OCI-LY7 (cell line): Measurements from ENCODE around the gene GZF1. TPM values are rescaled to one million over a fixed set of nuclear protein-coding genes. Genes with fewer than 3 reads are reported as not detected.

Experiments used
- BruUV-seq: library from RNA; stranded (reverse); fragments of 400-500 nt; replicated peaks from 2 replicates; lab custom pipeline; 2021; lab: Mats Ljungman, UMichigan
- CTCF ChIA-PET: fragments of 300-600 bp; sonication (Branson Sonifier 250); formaldehyde crosslinking; loops from one replicate; lab custom pipeline; 2022; ENCODE audit warnings: antibody characterized with exemption; ENCODE audit not compliant: unreplicated experiment; lab: Charles Lee
- POLR2A ChIA-PET: fragments of 300-600 bp; sonication (Branson Sonifier 250); formaldehyde crosslinking; loops from one replicate; lab custom pipeline; 2022; ENCODE audit warnings: antibody characterized with exemption; lab: Charles Lee
- DNase-seq: peaks from one replicate; pipeline ENCODE4 v3.0.0-alpha.2; 2015; ENCODE audit warnings: low spot score
- H2AFZ ChIP-seq: fragments of 200-600 bp; sonication (generic), shearing (Covaris generic); 2 replicates; pipeline ENCODE4 v1.6.1; 2014; ENCODE audit warnings: mild to moderate bottlenecking, antibody characterized with exemption, low read length, moderate library complexity
- H3K27ac ChIP-seq: fragments of 200-600 bp; sonication (generic); 2 replicates; pipeline ENCODE4 v1.5.1; 2014; ENCODE audit warnings: mixed run types, low read depth, mild to moderate bottlenecking, moderate library complexity, low read length, inconsistent platforms; ENCODE audit not compliant: poor library complexity, severe bottlenecking
- H3K36me3 ChIP-seq: fragments of 200-600 bp; sonication (generic); 2 replicates; pipeline ENCODE4 v1.6.1; 2014; ENCODE audit warnings: mild to moderate bottlenecking, antibody characterized with exemption, low read length, moderate library complexity, mixed read lengths; ENCODE audit not compliant: insufficient read depth
- H3K4me1 ChIP-seq: fragments of 200-600 bp; sonication (generic); 2 replicates; pipeline ENCODE4 v1.5.1; 2014; ENCODE audit warnings: mild to moderate bottlenecking, low read length; ENCODE audit not compliant: insufficient read depth, poor library complexity, severe bottlenecking
- H3K4me2 ChIP-seq: fragments of 200-600 bp; sonication (generic); 2 replicates; pipeline ENCODE4 v1.6.1; 2014; ENCODE audit warnings: mild to moderate bottlenecking, low read length
- H3K4me3 ChIP-seq: fragments of 200-600 bp; sonication (generic); 2 replicates; pipeline ENCODE4 v1.5.1; 2014; ENCODE audit warnings: mild to moderate bottlenecking, low read depth, low read length; ENCODE audit not compliant: poor library complexity, severe bottlenecking
- H3K79me2 ChIP-seq: fragments of 200-600 bp; sonication (generic); 2 replicates; pipeline ENCODE4 v1.6.1; 2016; ENCODE audit warnings: low read depth, mild to moderate bottlenecking, low read length, moderate library complexity, mixed read lengths; ENCODE audit not compliant: insufficient read depth
- H3K9me2 ChIP-seq: fragments of 200-600 bp; sonication (generic); 2 replicates; pipeline ENCODE4 v1.6.1; 2016; ENCODE audit warnings: mild to moderate bottlenecking, low read length, mixed read lengths; ENCODE audit not compliant: insufficient read depth
- H3K9me3 ChIP-seq: fragments of 200-600 bp; sonication (generic); 2 replicates; pipeline ENCODE4 v1.6.1; 2014; ENCODE audit warnings: mild to moderate bottlenecking, mixed run types, low read length, mixed read lengths
- H4K20me1 ChIP-seq: fragments of 200-600 bp; sonication (generic); 2 replicates; pipeline ENCODE4 v1.6.1; 2014; ENCODE audit warnings: mild to moderate bottlenecking, antibody characterized with exemption, low read length, moderate library complexity, mixed read lengths; ENCODE audit not compliant: insufficient read depth
- CTCF ChIP-seq: fragments of 200-600 bp; sonication (generic); conservative IDR thresholded peaks from 2 replicates; pipeline ENCODE4 v1.5.1; 2014; ENCODE audit warnings: mild to moderate bottlenecking, antibody characterized with exemption, low read length, moderate library complexity, mixed read lengths
- EZH2phosphoT487 ChIP-seq: fragments of 200-600 bp; sonication (generic); IDR thresholded peaks from 2 replicates; pipeline ENCODE4 v1.6.1; 2018; ENCODE audit warnings: low read depth, borderline replicate concordance, mild to moderate bottlenecking, mixed run types, antibody characterized with exemption, low read length, moderate library complexity, mixed read lengths
- intact Hi-C: fragments of 100-400 bp; cut with micrococcal nuclease; formaldehyde crosslinking; loops from one replicate; pipeline ENCODE4 v1.10.0; 2022; ENCODE audit not compliant: unreplicated experiment
- total RNA-seq, 2 experiments: library from RNA; depleted of rRNA in 1 of 2; stranded (reverse); fragments of >200 nt in 1 of 2; shearing (Covaris generic) in 1 of 2; gene quantifications; 2 replicates each; pipeline ENCODE4 v1.2.3, GENCODE V29; 2014 to 2022

Gene GZF1
- total RNA-seq, 2 experiments from 2014 or later = 17.1 to 17.7 TPM

GRCh38 chr20:23314699-23315098 lies 47.3 kb upstream of the GZF1 start:
- Histone ChIP-seq H3K79me2 (no peaks in the 10 kb centered on the region), H3K36me3 (no peaks in the 10 kb centered on the region), H3K27ac (no peak overlapping the region), H3K4me2 (no peak overlapping the region), H3K9me2 (no peaks in the 10 kb centered on the region), H3K9me3 (no peaks in the 10 kb centered on the region), H4K20me1 (no peaks in the 10 kb centered on the region), H3K4me3 (no peak overlapping the region), H2AFZ (no peak overlapping the region), H3K4me1 (no peaks in the 10 kb centered on the region)
- intact Hi-C loops = no loop called here
- TF ChIP-seq CTCF = no peak
- no peak for TF ChIP-seq EZH2phosphoT487
- BruUV-seq = no TSS peak
- POLR2A ChIA-PET = no interaction called here
- CTCF ChIA-PET = no interaction called here
- DNase-seq = no peak

GRCh38 chr20:23315099-23315498 lies 46.9 kb upstream of the GZF1 start:
- no TSS peak for BruUV-seq
- intact Hi-C loops = no loop called here
- Histone ChIP-seq H3K9me3 (no peaks in the 10 kb centered on the region), H3K27ac (no peak overlapping the region), H3K36me3 (no peaks in the 10 kb centered on the region), H3K4me3 (no peak overlapping the region), H3K4me2 (no peak overlapping the region), H3K4me1 (no peaks in the 10 kb centered on the region), H4K20me1 (no peaks in the 10 kb centered on the region), H3K79me2 (no peaks in the 10 kb centered on the region), H2AFZ (no peak overlapping the region), H3K9me2 (no peaks in the 10 kb centered on the region)
- no peak for DNase-seq
- POLR2A ChIA-PET = no interaction called here
- CTCF ChIA-PET = no interaction called here
- TF ChIP-seq EZH2phosphoT487 (no peak), CTCF (no peak)

GRCh38 chr20:23316626-23317025 lies 45.4 kb upstream of the GZF1 start:
- Histone ChIP-seq H3K9me2 (no peaks in the 10 kb centered on the region), H3K9me3 (no peaks in the 10 kb centered on the region), H3K4me1 (no peaks in the 10 kb centered on the region), H3K79me2 (no peaks in the 10 kb centered on the region), H3K4me3 (no peak overlapping the region), H4K20me1 (no peaks in the 10 kb centered on the region), H3K27ac (no peak overlapping the region), H3K4me2 (no peak overlapping the region), H3K36me3 (no peaks in the 10 kb centered on the region), H2AFZ (no peak overlapping the region)
- intact Hi-C loops = no loop called here
- TF ChIP-seq CTCF (no peak), EZH2phosphoT487 (no peak)
- no TSS peak for BruUV-seq
- ChIA-PET POLR2A (no interaction called here), CTCF (no interaction called here)
- no peak for DNase-seq
